GM23248 (cell line): ENCODE measurements around the gene SLC25A1. TPM values are rescaled to one million over a fixed set of nuclear protein-coding genes. Genes with fewer than 3 reads are reported as not detected.

Experiments
- DNase-seq: peaks from one replicate; pipeline ENCODE4 v3.0.0-alpha.2; 2015
- H2AFZ ChIP-seq: fragments of 200-600 bp; sonication (generic); 2 replicates; pipeline ENCODE4 v1.6.1; 2016; ENCODE audit warnings: antibody characterized with exemption
- H3F3A ChIP-seq: fragments of 200-600 bp; sonication (generic); 2 replicates; pipeline ENCODE4 v1.6.1; 2016; ENCODE audit warnings: mild to moderate bottlenecking, antibody characterized with exemption, mixed run types; ENCODE audit not compliant: insufficient read depth
- H3K27ac ChIP-seq: fragments of 200-600 bp; sonication (generic); 2 replicates; pipeline ENCODE4 v1.5.1; 2016; ENCODE audit warnings: mild to moderate bottlenecking
- H3K27me3 ChIP-seq: fragments of 200-600 bp; sonication (generic); replicated peaks from 2 replicates; pipeline ENCODE4 v1.6.1; 2016; ENCODE audit warnings: mild to moderate bottlenecking; ENCODE audit not compliant: insufficient read depth
- H3K36me3 ChIP-seq: fragments of 200-600 bp; sonication (generic); 2 replicates; pipeline ENCODE4 v1.6.1; 2016; ENCODE audit warnings: low read depth, mild to moderate bottlenecking
- H3K4me1 ChIP-seq: fragments of 200-600 bp; sonication (generic); 2 replicates; pipeline ENCODE4 v1.6.1; 2016; ENCODE audit warnings: mild to moderate bottlenecking; ENCODE audit not compliant: insufficient read depth
- H3K4me2 ChIP-seq: fragments of 200-600 bp; sonication (generic); one replicate; pipeline ENCODE4 v1.6.1; 2016; ENCODE audit warnings: mild to moderate bottlenecking; ENCODE audit not compliant: unreplicated experiment
- H3K4me3 ChIP-seq: fragments of 200-600 bp; sonication (generic); 2 replicates; pipeline ENCODE4 v1.5.1; 2016; ENCODE audit warnings: mild to moderate bottlenecking
- H3K79me2 ChIP-seq: fragments of 200-600 bp; sonication (generic); 2 replicates; pipeline ENCODE4 v1.6.1; 2016; ENCODE audit warnings: mild to moderate bottlenecking; ENCODE audit not compliant: insufficient read depth
- H3K9ac ChIP-seq: fragments of 200-600 bp; sonication (generic); 2 replicates; pipeline ENCODE4 v1.6.1; 2016; ENCODE audit warnings: mild to moderate bottlenecking
- H3K9me2 ChIP-seq: fragments of 200-600 bp; sonication (generic); 2 replicates; pipeline ENCODE4 v1.6.1; 2016; ENCODE audit warnings: mixed run types, mild to moderate bottlenecking, moderate library complexity; ENCODE audit not compliant: insufficient read depth
- H3K9me3 ChIP-seq: fragments of 200-600 bp; sonication (generic); one replicate; pipeline ENCODE4 v1.6.1; 2017; ENCODE audit warnings: low read depth
- H4K20me1 ChIP-seq: fragments of 200-600 bp; sonication (generic); 2 replicates; pipeline ENCODE4 v1.6.0; 2016; ENCODE audit not compliant: insufficient read depth
- EZH2 ChIP-seq: fragments of 200-600 bp; sonication (generic); IDR thresholded peaks from 2 replicates; pipeline ENCODE4 v1.6.1; 2018; ENCODE audit warnings: antibody characterized with exemption, mild to moderate bottlenecking; ENCODE audit not compliant: insufficient read depth, poor library complexity, severe bottlenecking
- EZH2phosphoT487 ChIP-seq: fragments of 200-600 bp; sonication (generic); IDR thresholded peaks from 2 replicates; pipeline ENCODE4 v1.6.1; 2018; ENCODE audit warnings: antibody characterized with exemption, moderate library complexity, mild to moderate bottlenecking, low read depth; ENCODE audit not compliant: insufficient read depth
- WGBS, 2 experiments: methylation state at CpG; one replicate each; pipeline ENCODE4 v1.1.6; 2015 to 2017; ENCODE audit warnings: low lambda C conversion rate in 2 of 2, low coverage in 1 of 2; ENCODE audit errors: missing lambda C conversion rate in 2 of 2; 5-methylcytosine and 5-hydroxymethylcytosine counted together
- in situ Hi-C: fragments of 300-500 bp; cut with MboI; formaldehyde crosslinking; loops from 2 replicates; pipeline ENCODE4 v1.15.0; 2020
- polyA plus RNA-seq: library from polyadenylated mRNA; unstranded; fragments of >200 nt; fragmentation: Nextera tagmentation; extraction: Ambion mirVana; gene quantifications from 2 replicates; pipeline ENCODE4 v1.2.1, GENCODE V29; 2016
- total RNA-seq: library from RNA; depleted of rRNA; stranded (reverse); fragments of >200 nt; shearing (Covaris generic); gene quantifications from 2 replicates; pipeline ENCODE4 v1.2.3, GENCODE V29; 2014

The SLC25A1 gene
- total and polyA plus RNA-seq, 2 experiments from 2014 or later, result 99.5 to 113 TPM

GRCh38 chr22:19224985-19225384, 46.4 kb upstream of the SLC25A1 start:
- Histone ChIP-seq H3K36me3 (peaks cover 29% of the 10 kb centered on the region), H3F3A (no peaks in the 10 kb centered on the region), H2AFZ (no peak overlapping the region), H3K27ac (no peak overlapping the region), H4K20me1 (no peaks in the 10 kb centered on the region), H3K27me3 (no peaks in the 10 kb centered on the region), H3K9me2 (no peaks in the 10 kb centered on the region), H3K79me2 (no peaks in the 10 kb centered on the region), H3K9me3 (no peaks in the 10 kb centered on the region), H3K4me1 (no peaks in the 10 kb centered on the region), H3K4me2 (no peak overlapping the region), H3K4me3 (no peak overlapping the region), H3K9ac (no peak overlapping the region)
- WGBS, 2 experiments, result 95 to 97% methylated on average over 7 of the region's 7 CpGs
- TF ChIP-seq EZH2phosphoT487 (no peak), EZH2 (no peak)
- DNase-seq, result no peak
- in situ Hi-C loops, result no loop called here

- DNase-seq, result no peak
- H3K4me3 ChIP-seq, result no peak overlapping the region
- no peaks in the 10 kb centered on the region for H3K9me3 ChIP-seq
- H3K79me2 ChIP-seq, result no peaks in the 10 kb centered on the region
- no peak overlapping the region for H2AFZ ChIP-seq
- H3K9ac ChIP-seq, result no peak overlapping the region
- no peak overlapping the region for H3K4me2 ChIP-seq
- H3K36me3 ChIP-seq, result peaks cover 29% of the 10 kb centered on the region
- no peaks in the 10 kb centered on the region for H3F3A ChIP-seq
- in situ Hi-C loops, result no loop called here
- no peaks in the 10 kb centered on the region for H3K4me1 ChIP-seq
- TF ChIP-seq EZH2phosphoT487, result no peak
- H3K27ac ChIP-seq, result no peak overlapping the region
- WGBS, 2 experiments, result 83 to 95% methylated on average over 5 of the region's 5 CpGs
- H4K20me1 ChIP-seq, result no peaks in the 10 kb centered on the region
- no peaks in the 10 kb centered on the region for H3K27me3 ChIP-seq
- no peaks in the 10 kb centered on the region for H3K9me2 ChIP-seq
Measured at GRCh38 chr22:19224557-19224956, 46.0 kb upstream of the SLC25A1 start.

- Histone ChIP-seq H3F3A (no peaks in the 10 kb centered on the region), H3K27me3 (no peaks in the 10 kb centered on the region), H3K36me3 (peaks cover 20% of the 10 kb centered on the region; the same call in 1 of the 2 replicates), H3K79me2 (no peaks in the 10 kb centered on the region), H3K9me3 (no peaks in the 10 kb centered on the region), H2AFZ (no peak overlapping the region), H3K4me3 (no peak overlapping the region), H3K9me2 (no peaks in the 10 kb centered on the region), H4K20me1 (no peaks in the 10 kb centered on the region), H3K4me2 (no peak overlapping the region), H3K4me1 (no peaks in the 10 kb centered on the region), H3K9ac (no peak overlapping the region), H3K27ac (no peak overlapping the region)
- TF ChIP-seq EZH2 (no peak), EZH2phosphoT487 (no peak)
- in situ Hi-C loops, result no loop called here
- DNase-seq, result no peak
- WGBS, 2 experiments, result 76 to 78% methylated on average over 6 of the region's 6 CpGs
Measured at GRCh38 chr22:19223617-19224016, 45.1 kb upstream of the SLC25A1 start.

- DNase-seq, result no peak
- Histone ChIP-seq H3K27ac (no peak overlapping the region), H3K9ac (no peak overlapping the region), H3K4me2 (no peak overlapping the region), H2AFZ (no peak overlapping the region), H3F3A (no peaks in the 10 kb centered on the region), H3K27me3 (no peaks in the 10 kb centered on the region), H3K36me3 (peaks cover 17% of the 10 kb centered on the region; the same call in 1 of the 2 replicates), H4K20me1 (no peaks in the 10 kb centered on the region), H3K79me2 (no peaks in the 10 kb centered on the region), H3K9me2 (no peaks in the 10 kb centered on the region), H3K9me3 (no peaks in the 10 kb centered on the region), H3K4me1 (no peaks in the 10 kb centered on the region), H3K4me3 (no peak overlapping the region)
- TF ChIP-seq EZH2phosphoT487, result no peak
- TF ChIP-seq EZH2, result no peak
- 82 to 83% methylated on average over 9 of the region's 9 CpGs for WGBS, 2 experiments
- in situ Hi-C loops, result no loop called here
Measured at GRCh38 chr22:19223110-19223509, 44.6 kb upstream of the SLC25A1 start.

GRCh38 chr22:19222242-19223005, 43.9 kb upstream of the SLC25A1 start:
- no peak for TF ChIP-seq EZH2
- TF ChIP-seq EZH2phosphoT487, result no peak
- in situ Hi-C loops, result no loop called here
- H3K36me3 ChIP-seq, result peaks cover 11% of the 10 kb centered on the region; the same call in 1 of the 2 replicates

More at GRCh38 chr22:19222242-19223005, 43.9 kb upstream of the SLC25A1 start:
- H3K4me3 ChIP-seq, result no peak overlapping the region
- WGBS, 2 experiments, result 86% methylated on average over 11 of the region's 11 CpGs
- no peaks in the 10 kb centered on the region for H3K9me2 ChIP-seq
- H3K4me2 ChIP-seq, result no peak overlapping the region
- H3K27me3 ChIP-seq, result no peaks in the 10 kb centered on the region
- no peak for DNase-seq
- no peaks in the 10 kb centered on the region for H4K20me1 ChIP-seq
- no peaks in the 10 kb centered on the region for H3K79me2 ChIP-seq
- no peak overlapping the region for H2AFZ ChIP-seq
- H3K9me3 ChIP-seq, result no peaks in the 10 kb centered on the region
- H3K4me1 ChIP-seq, result no peaks in the 10 kb centered on the region
- no peak overlapping the region for H3K27ac ChIP-seq
- H3K9ac ChIP-seq, result no peak overlapping the region
- H3F3A ChIP-seq, result no peaks in the 10 kb centered on the region
